Body of pancreas (tissue), 4 donors: Measurements from ENCODE around the gene SLC25A21.

Experiments
- CTCF ChIP-seq, 7 experiments: fragments of 450-650 bp in 4 of 7; fragments of 200-600 bp in 3 of 7; sonication (generic) in 3 of 7; IDR thresholded peaks; one replicate each; pipeline ENCODE4 v1.5.1; 2016 to 2019; ENCODE audit warnings: antibody characterized with exemption in 7 of 7
- POLR2A ChIP-seq, 3 donors: fragments of 450-650 bp; IDR thresholded peaks; one replicate each; pipeline ENCODE4 v1.6.1; 2016; ENCODE audit warnings: antibody characterized with exemption in 3 of 3, mild to moderate bottlenecking in 2 of 3

DNA sequence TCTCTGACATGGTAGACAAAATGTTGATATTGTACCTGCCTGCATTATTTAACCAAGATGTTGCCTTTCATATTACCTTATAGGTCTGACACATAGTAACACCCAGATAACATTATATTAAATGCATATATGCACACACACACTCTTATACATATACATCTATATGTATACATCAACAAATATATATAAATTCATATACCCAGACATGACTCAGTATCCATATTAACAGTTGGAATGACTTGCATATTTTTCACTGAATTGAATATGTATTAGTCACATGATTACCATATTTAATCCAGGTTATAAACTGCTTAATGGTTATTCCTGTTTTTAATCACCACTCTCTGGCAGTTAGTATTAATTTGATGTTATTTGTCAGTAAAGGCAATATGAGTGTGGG, 425.5 kb downstream of the SLC25A21 start:
- no peak for TF ChIP-seq CTCF (IDR thresholded peaks at IDR 0.05)
- no peak for TF ChIP-seq POLR2A (IDR thresholded peaks at IDR 0.05)
